GM18498 (cell line): ENCODE results near the gene ACAT2.
"Not testable (repeated sequence)": the region's sequence is repeated elsewhere in the genome, so short reads cannot be mapped to it uniquely, and the experiment has no call there.

Experiments
- ATAC-seq: cut with Tn5 transposase; IDR thresholded peaks from one replicate; pipeline ENCODE4 v1.9.1; 2021; ENCODE audit warnings: mild to moderate bottlenecking, moderate library complexity; ENCODE audit not compliant: unreplicated experiment

The ACAT2 gene

GRCh38 chr6:159761873-159762680 is at the start of gene ACAT2:
ACAT2 (plus strand) TSS chr6:159762045; CDS start chr6:159762088, 43 bp downstream.
- peak; percentile 97 for ATAC-seq

DNA sequence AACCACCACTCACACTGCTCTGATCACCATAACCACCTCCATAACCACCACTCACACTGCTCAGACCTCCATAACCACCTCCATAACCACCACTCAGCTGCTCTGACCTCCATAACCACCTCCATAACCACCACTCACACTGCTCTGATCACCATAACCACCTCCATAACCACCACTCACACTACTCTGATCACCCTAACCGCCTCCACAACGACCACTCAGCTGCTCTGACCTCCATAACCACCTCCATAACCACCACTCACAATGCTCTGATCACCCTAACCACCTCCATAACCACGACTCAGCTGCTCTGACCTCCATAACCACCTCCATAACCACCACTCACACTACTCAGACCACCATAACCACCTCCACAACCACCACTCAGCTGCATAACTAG is 49.5 kb upstream of the ACAT2 start:
- ATAC-seq, result not testable (repeated sequence)

DNA sequence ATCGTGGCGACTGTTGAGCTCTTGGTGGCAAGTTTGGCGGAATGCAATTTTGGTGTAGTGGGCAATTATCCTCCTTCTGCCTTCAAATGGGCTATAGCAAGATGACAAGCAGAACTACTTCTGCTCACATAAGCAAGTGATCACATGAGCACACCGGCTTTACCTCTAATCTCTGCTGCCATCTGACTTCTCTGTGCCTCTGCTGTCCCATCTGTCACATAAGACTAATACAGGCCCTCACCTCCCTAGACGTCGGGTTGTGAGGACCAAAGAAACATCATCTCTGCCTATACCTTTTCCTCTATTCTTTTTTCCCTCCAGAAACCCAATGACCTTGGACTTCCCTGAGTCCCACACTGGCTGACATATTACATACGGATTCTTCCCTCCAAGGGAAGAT is 47.9 kb upstream of the ACAT2 start:
- ATAC-seq, result no peak

GRCh38 chr6:159714404-159714803 is 47.4 kb upstream of the ACAT2 start:
- no peak for ATAC-seq

GRCh38 chr6:159715166-159715565 is 46.7 kb upstream of the ACAT2 start:
- no peak for ATAC-seq

DNA sequence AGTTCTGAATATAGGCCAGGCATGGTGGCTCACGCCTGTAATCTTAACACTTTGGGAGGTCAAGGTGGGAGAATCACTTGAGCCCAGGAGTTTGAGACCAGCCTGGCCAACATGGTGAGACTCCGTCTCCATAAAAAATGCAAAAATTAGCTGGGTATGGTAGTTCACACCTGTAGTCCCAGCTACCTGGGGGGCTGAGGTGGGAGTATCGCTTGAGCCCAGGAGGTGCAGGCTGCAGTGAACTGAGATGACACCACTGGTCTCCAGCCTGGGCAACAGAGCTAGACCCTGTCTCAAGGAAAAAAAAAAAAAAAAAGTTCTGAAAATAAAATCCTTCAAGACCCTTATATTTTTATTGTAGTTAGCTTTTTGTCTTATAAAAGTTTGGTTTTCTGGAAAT is 46.2 kb upstream of the ACAT2 start:
- ATAC-seq, result no peak

- ATAC-seq, result no peak
Observed at GRCh38 chr6:159716247-159717096, 45.4 kb upstream of the ACAT2 start.

- no peak for ATAC-seq
Observed at GRCh38 chr6:159718634-159719033, 43.2 kb upstream of the ACAT2 start.

- ATAC-seq, result no peak
Observed at GRCh38 chr6:159719287-159719686, 42.6 kb upstream of the ACAT2 start.

GRCh38 chr6:159720708-159721107 is 41.1 kb upstream of the ACAT2 start:
- ATAC-seq, result no peak

DNA sequence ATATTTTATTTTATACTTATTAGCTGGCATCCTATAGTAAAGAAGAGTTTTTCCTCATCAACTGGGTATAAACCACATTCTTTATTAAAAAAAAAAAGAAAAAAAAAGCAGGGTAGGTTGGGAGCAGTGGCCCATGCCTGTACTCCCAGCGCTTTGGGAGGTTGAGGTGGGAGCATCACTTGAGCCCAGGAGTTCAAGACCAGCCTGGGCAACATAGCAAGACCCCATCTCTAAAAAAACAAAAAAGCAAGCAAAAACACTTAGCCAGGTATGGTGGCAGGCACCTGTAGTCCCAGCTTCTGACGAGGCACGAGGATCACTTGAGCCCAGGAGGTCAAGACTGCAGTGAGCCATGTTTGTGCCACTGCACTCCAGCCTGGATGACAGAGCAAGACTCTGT is 39.9 kb upstream of the ACAT2 start:
- ATAC-seq, result not testable (repeated sequence)

DNA sequence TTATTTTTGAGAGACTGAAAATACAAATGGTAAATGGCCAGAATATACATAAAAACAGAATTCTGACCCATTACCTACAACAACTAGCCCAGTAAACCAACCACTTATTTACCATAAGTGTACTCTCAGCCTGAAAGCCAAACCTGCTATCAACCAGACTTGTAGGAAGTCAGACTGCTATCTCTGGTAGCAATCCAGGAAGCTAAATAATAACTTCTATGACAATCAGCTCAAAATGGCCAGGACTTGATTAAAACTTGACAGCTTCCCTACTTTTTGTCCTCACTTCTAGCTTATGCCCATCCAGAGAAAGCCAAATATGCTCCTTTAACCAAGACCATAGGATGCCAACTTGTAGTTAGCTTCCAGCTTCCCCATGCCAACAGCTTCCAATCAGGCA is 39.2 kb upstream of the ACAT2 start:
- no peak for ATAC-seq

- ATAC-seq, result no peak
Observed at GRCh38 chr6:159723259-159723658, 38.6 kb upstream of the ACAT2 start.

- no peak for ATAC-seq
Observed at GRCh38 chr6:159724778-159725177, 37.1 kb upstream of the ACAT2 start.

- ATAC-seq, result not testable (repeated sequence)
Observed at GRCh38 chr6:159725208-159725607, 36.6 kb upstream of the ACAT2 start.

DNA sequence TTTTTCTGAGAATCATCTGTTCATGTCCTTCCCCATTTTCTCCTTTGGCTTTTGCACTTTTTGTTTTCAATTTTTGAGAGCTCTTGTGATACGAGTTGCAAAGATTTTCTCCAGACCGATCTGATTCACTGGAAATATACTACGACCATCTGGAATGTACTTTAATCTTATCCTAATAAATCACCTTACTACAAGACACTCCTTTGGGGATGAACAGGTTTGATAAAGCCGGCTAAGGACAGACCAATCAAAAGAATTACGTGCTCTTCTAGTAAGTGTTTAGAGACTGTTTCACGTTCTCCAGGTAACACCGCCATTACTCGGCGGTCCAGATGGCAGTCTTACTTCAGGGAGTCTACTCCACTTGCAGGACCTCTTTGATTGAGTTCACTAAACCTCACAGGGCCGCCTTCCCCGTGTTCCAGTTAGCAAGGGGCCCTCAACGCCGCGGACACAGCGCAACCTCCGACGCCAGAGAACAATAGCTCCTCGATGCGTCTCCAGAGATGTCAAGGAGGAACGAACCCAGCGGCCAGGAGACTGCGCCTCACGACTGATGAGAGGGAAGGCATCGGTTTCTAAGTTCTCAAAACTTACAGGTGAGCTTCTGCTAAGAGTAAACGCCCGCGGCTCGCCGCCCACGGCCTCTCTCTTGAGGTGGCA is 35.5 kb upstream of the ACAT2 start:
- ATAC-seq, result peak; percentile 27

DNA sequence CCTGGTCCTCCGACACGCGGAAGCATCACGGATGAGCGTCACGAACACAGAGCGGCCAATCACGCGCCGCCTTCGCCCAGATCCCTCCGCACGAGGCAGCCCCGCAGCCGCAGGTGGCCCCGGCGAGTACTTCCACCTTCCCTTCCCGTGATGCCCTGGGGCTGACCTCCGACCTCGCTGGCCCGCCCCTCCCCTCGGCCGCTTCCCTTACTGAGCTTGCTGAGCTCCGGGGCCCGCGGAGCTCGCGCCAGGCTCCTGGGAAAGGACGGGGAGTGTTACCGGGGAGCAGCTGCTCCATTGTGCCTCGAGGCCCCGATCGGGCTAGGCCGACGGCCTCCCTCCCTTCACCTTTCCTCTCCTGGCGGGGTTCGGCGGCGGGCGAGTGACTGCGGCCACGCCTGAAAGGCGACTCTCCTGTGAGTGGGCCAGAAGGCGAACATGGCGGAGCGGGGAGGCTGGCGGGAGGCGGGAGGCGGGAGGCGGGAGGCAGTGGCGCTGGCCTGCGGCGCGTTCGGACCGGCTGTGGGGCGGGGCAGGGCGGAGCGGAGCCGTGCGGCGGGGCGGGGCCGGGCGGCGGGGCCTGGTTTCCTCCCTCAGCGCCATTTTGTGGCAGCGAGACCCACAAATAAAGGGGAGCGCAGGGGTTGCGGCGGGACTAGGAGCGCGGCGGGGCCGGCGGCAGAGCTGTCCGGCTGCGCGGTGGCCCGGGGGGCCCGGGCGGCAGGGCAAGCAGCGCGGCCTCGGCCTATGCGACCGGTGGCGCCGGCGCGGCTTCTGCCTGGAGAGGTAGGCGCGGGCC is 34.7 kb upstream of the ACAT2 start, which contains the start of gene WTAP:
Gene WTAP (plus strand): TSS at position 589 of the 799 bp plus-strand sequence. CDS start 8,760 bp downstream, outside the sequence.
- ATAC-seq, result peak; percentile 74

DNA sequence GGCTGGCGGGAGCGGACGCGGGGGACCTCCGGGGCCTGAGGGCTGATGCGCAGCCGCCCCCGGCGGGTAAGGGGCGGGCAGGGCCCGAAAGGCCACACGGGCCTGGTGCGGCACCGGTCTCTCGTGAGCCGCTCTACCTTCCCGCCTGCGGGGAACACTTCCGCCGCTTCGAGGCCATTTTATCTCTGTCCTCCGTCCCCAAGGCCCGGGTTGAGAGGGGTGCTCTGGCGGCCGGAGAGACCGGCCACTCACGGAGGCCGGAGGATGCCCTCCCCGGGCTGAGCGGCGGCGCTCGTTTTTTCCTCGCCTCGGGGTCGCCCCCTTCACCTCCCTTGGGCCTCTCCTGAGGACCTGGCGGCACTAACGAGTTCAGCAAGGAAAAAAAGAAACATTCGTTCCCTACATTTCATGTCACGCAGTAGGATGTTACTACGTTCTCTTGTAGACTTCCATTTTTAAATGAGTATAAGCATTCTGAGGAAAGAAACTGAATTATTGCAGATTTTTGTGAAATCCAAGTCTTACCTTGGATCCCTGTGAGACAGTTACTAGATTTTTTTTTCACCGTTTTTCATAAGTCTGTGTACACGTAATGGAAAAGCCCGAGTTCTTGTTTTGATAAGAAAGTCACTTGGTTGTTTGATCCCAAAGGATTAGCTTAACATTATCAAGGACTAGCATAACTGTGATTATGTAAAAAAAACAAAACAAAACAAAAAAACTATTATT is 34.0 kb upstream of the ACAT2 start:
- peak; percentile 42 for ATAC-seq

DNA sequence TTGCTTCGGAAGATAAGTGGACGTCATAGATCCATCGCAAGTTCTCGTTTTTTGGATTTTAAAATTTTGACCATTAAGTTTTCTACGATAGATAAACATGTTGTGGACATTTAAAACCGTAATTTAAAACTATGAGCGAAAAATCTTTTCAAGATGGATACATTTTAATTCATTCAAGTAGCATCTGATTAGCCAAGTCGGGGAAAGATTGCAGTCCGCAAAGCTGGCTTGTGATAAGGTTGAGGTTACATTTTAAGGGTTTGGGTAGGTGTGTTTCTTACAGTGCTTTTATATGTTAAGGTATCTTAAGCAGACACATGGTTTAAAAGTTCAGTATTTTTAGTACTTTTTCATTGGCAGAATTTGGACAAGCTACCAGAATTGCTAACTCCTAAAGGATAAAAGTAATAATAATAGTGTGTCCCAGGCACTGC is 33.3 kb upstream of the ACAT2 start:
- no peak for ATAC-seq
